Body of pancreas (tissue), 4 donors: Measurements from ENCODE around the gene EPC2.
"Not testable (repeated sequence)": the region's sequence is repeated elsewhere in the genome, so short reads cannot be mapped to it uniquely, and the experiment has no call there.

Experiments used
- POLR2A ChIP-seq, 3 donors: fragments of 450-650 bp; IDR thresholded peaks; one replicate each; pipeline ENCODE4 v1.6.1; 2016; ENCODE audit warnings: antibody characterized with exemption in 3 of 3, mild to moderate bottlenecking in 2 of 3
- TF ChIP-seq, protein P1 (sequence below), 7 experiments: fragments of 450-650 bp in 4 of 7; fragments of 200-600 bp in 3 of 7; sonication (generic) in 3 of 7; IDR thresholded peaks; one replicate each; pipeline ENCODE4 v1.5.1; 2016 to 2019; ENCODE audit warnings: antibody characterized with exemption in 7 of 7

DNA sequence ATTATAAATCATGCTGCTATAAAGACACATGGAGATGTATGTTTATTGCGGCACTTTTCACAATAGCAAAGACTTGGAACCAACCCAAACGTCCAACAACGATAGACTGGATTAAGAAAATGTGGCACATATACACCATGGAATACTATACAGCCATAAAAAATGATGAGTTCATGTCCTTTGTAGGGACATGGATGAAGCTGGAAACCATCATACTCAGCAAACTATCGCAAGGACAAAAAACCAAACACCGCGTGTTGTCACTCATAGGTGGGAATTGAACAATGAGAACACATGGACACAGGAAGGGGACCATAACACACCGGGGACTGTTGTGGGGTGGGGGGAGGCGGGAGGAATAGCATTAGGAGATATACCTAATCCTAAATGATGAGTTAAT lies 17.8 kb downstream of the EPC2 start:
- TF ChIP-seq, protein P1, sequence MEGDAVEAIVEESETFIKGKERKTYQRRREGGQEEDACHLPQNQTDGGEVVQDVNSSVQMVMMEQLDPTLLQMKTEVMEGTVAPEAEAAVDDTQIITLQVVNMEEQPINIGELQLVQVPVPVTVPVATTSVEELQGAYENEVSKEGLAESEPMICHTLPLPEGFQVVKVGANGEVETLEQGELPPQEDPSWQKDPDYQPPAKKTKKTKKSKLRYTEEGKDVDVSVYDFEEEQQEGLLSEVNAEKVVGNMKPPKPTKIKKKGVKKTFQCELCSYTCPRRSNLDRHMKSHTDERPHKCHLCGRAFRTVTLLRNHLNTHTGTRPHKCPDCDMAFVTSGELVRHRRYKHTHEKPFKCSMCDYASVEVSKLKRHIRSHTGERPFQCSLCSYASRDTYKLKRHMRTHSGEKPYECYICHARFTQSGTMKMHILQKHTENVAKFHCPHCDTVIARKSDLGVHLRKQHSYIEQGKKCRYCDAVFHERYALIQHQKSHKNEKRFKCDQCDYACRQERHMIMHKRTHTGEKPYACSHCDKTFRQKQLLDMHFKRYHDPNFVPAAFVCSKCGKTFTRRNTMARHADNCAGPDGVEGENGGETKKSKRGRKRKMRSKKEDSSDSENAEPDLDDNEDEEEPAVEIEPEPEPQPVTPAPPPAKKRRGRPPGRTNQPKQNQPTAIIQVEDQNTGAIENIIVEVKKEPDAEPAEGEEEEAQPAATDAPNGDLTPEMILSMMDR (IDR thresholded peaks at IDR 0.05): not testable (repeated sequence)
- not testable (repeated sequence) for TF ChIP-seq POLR2A (IDR thresholded peaks at IDR 0.05)
